ENCODE measurements around the gene PPM1N.

DNA sequence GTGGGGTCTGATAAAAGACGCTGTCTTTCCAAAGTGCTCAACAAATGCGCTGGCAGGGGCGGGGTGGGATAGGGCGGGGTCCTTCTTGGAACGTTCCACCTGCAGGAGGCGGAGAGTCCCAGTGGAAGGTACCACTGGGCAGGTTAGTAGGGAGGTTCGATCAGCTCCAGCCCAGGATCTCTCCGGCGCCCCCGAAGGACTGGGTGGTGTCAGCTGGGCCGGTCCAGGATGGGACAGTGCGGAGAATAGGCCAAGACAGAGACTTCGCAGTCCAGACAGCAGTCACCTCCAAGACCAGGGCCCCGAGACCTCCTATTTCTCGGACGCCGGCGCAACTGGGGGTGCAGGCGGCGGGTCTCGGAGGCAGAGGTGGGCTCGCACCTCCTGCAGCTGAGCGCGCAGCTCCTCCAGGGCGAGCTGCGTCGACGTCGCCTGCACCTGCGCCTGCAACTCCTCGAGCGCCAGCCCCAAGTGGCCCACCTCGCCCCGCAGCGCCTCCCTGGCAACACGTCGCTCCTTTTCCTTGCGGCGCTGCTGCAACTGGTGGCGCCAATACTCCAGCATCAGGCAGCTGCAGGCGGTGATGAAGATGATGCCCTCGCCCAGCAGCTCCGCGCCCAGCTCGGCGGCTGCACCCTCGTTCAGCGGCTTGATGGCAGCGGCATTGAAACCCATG is 30.6 kb downstream of the PPM1N start:
- TF ChIP-seq, protein P1, sequence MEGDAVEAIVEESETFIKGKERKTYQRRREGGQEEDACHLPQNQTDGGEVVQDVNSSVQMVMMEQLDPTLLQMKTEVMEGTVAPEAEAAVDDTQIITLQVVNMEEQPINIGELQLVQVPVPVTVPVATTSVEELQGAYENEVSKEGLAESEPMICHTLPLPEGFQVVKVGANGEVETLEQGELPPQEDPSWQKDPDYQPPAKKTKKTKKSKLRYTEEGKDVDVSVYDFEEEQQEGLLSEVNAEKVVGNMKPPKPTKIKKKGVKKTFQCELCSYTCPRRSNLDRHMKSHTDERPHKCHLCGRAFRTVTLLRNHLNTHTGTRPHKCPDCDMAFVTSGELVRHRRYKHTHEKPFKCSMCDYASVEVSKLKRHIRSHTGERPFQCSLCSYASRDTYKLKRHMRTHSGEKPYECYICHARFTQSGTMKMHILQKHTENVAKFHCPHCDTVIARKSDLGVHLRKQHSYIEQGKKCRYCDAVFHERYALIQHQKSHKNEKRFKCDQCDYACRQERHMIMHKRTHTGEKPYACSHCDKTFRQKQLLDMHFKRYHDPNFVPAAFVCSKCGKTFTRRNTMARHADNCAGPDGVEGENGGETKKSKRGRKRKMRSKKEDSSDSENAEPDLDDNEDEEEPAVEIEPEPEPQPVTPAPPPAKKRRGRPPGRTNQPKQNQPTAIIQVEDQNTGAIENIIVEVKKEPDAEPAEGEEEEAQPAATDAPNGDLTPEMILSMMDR (IDR thresholded peaks at IDR 0.05) = no peak
- TF ChIP-seq POLR2A (IDR thresholded peaks at IDR 0.05) = peak in 1 of 2 donors; percentile 3
